Ovary (tissue), 3 donors: ENCODE data around the gene STAT4.

Experiments used
- EP300 ChIP-seq: sonication (generic); formaldehyde crosslinking; IDR thresholded peaks from one replicate; pipeline ENCODE4 v1.6.1; 2017; ENCODE audit warnings: antibody characterized with exemption
- POLR2A ChIP-seq: fragments of 450-650 bp; IDR thresholded peaks from one replicate; pipeline ENCODE4 v1.6.1; 2017; ENCODE audit warnings: antibody characterized with exemption, mild to moderate bottlenecking, moderate library complexity
- TF ChIP-seq, protein P1 (sequence below), 3 donors: fragments of 450-650 bp in 2 of 3; fragments of 200-600 bp in 1 of 3; IDR thresholded peaks; one replicate each; pipeline versions ENCODE4 v1.5.1 to v1.8.0; 2016 to 2022; ENCODE audit warnings: antibody characterized with exemption in 3 of 3, mild to moderate bottlenecking in 1 of 3
- donor health status: DM: no; HTN: no; CAD: no.

DNA sequence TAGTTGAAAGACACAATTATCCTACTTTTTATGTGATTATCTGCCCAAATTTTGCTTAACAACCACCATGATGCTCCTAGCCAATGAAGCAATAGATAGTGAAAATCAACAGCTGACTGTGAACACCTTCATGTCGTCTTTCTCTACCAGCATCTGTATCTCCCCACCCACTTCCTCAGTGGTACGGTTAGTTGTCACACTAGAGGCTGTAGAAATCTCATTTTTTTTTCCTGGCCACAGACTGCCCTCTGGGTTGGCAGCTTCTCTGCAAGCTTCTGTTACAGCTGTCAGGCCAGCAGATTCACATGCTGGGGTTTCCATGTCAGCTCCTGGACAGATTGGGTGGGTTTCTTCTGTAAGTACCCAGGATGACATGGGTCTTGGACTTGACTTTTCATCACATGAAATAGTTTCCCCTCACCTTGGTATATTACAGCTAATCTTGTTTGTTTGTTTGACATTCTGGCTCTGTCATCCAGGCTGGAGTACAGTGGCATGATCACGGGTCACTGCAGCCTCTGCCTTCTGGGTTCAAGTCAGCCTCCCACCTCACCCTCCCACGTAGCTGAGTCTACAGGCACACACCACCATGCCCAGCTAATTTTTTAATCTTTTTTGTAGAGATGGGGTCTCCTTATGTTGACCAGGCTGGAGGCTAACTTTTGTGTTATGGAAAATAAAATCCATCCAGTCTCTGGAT lies 24.3 kb downstream of the STAT4 start:
- TF ChIP-seq, protein P1, sequence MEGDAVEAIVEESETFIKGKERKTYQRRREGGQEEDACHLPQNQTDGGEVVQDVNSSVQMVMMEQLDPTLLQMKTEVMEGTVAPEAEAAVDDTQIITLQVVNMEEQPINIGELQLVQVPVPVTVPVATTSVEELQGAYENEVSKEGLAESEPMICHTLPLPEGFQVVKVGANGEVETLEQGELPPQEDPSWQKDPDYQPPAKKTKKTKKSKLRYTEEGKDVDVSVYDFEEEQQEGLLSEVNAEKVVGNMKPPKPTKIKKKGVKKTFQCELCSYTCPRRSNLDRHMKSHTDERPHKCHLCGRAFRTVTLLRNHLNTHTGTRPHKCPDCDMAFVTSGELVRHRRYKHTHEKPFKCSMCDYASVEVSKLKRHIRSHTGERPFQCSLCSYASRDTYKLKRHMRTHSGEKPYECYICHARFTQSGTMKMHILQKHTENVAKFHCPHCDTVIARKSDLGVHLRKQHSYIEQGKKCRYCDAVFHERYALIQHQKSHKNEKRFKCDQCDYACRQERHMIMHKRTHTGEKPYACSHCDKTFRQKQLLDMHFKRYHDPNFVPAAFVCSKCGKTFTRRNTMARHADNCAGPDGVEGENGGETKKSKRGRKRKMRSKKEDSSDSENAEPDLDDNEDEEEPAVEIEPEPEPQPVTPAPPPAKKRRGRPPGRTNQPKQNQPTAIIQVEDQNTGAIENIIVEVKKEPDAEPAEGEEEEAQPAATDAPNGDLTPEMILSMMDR (IDR thresholded peaks at IDR 0.05), result no peak
- TF ChIP-seq POLR2A (no peak), EP300 (no peak)
